Naive B cell (primary cell): ENCODE data around the gene PACSIN2. TPM values are rescaled to one million over a fixed set of nuclear protein-coding genes. Genes with fewer than 3 reads are reported as not detected.
A peak's percentile ranks its signal among the peaks of the same experiment; 100 is the strongest.
"Not testable (repeated sequence)": the region's sequence is repeated elsewhere in the genome, so short reads cannot be mapped to it uniquely, and the experiment has no call there.

Source experiments
- ATAC-seq, 2 donors: fragments of 150-1000 bp; cut with Tn5 transposase; 2 replicates each; pipeline ENCODE4 v1.10.0; 2021; ENCODE audit warnings: low read depth in 2 of 2, mild to moderate bottlenecking in 2 of 2, moderate library complexity in 2 of 2
- DNase-seq: peaks from one replicate; pipeline ENCODE4 v3.0.0; 2022
- H3K27ac Mint-ChIP-seq, 6 donors: one replicate each; pipeline ENCODE4 v1.8.0; 2020 to 2022; ENCODE audit warnings: mild to moderate bottlenecking in 6 of 6, mixed read lengths in 6 of 6, moderate library complexity in 5 of 6, inconsistent platforms in 2 of 6
- H3K27me3 Mint-ChIP-seq, 3 donors: one replicate each; pipeline ENCODE4 v1.8.0; 2021 to 2022; ENCODE audit warnings: mixed read lengths in 3 of 3, mild to moderate bottlenecking in 1 of 3
- H3K36me3 Mint-ChIP-seq, 2 donors: one replicate each; pipeline ENCODE4 v1.8.0; 2020 to 2022; ENCODE audit warnings: mixed read lengths in 2 of 2, inconsistent platforms in 1 of 2, mild to moderate bottlenecking in 1 of 2
- H3K4me1 Mint-ChIP-seq, 3 donors: one replicate each; pipeline ENCODE4 v1.8.0; 2020 to 2022; ENCODE audit warnings: mixed read lengths in 3 of 3, inconsistent platforms in 1 of 3, mild to moderate bottlenecking in 1 of 3, moderate library complexity in 1 of 3
- H3K4me3 Mint-ChIP-seq, 8 donors: one replicate each; pipeline ENCODE4 v1.8.0; 2020 to 2022; ENCODE audit warnings: mild to moderate bottlenecking in 8 of 8, mixed read lengths in 8 of 8, moderate library complexity in 8 of 8, inconsistent platforms in 2 of 8
- H3K9me3 Mint-ChIP-seq, 7 donors: one replicate each; pipeline ENCODE4 v1.8.0; 2020 to 2022; ENCODE audit warnings: mixed read lengths in 7 of 7, mild to moderate bottlenecking in 5 of 7, inconsistent platforms in 2 of 7, moderate library complexity in 1 of 7
- polyA plus RNA-seq, 6 donors: library from polyadenylated mRNA; unstranded; fragments of 300-500 nt; fragmentation: Illumina TruSeq; gene quantifications; one replicate each; pipeline ENCODE4 v1.2.3, GENCODE V29; 2021; ENCODE audit warnings: low read depth in 6 of 6

Gene PACSIN2
- polyA plus RNA-seq, 6 donors from 2014 or later, result 30.9 to 43.4 (median 37.3) TPM

- peaks cover 41 to 57% (median 46%) of the 10 kb centered on the region in 3 donors for H3K4me1 Mint-ChIP-seq
- no peak for ATAC-seq
- H3K4me3 Mint-ChIP-seq, result no peak overlapping the region
- H3K27me3 Mint-ChIP-seq, result no peaks in the 10 kb centered on the region
- no peak for DNase-seq
- peaks cover 8 to 13% of the 10 kb centered on the region in 2 donors for H3K36me3 Mint-ChIP-seq
- H3K27ac Mint-ChIP-seq, result peak overlapping the region in 3 of 6 donors; percentile 28 to 58 (median 33)
- peaks cover 0 to 4% (median 0%) of the 10 kb centered on the region in 7 donors for H3K9me3 Mint-ChIP-seq
Measured at GRCh38 chr22:42955087-42955635, 59.8 kb downstream of the PACSIN2 start.

GRCh38 chr22:42953751-42954150, 61.2 kb downstream of the PACSIN2 start:
- peak overlapping the region in 2 of 6 donors; percentile 28 to 93 for H3K27ac Mint-ChIP-seq
- H3K4me1 Mint-ChIP-seq, result peaks cover 32 to 50% (median 37%) of the 10 kb centered on the region in 3 donors
- H3K9me3 Mint-ChIP-seq, DNase-seq, H3K4me3 Mint-ChIP-seq, H3K27me3 Mint-ChIP-seq, ATAC-seq: not testable (repeated sequence)
- peaks cover 8 to 12% of the 10 kb centered on the region in 2 donors for H3K36me3 Mint-ChIP-seq

- Mint-ChIP-seq H3K36me3 (peaks cover 14 to 16% of the 10 kb centered on the region in 2 donors), H3K27ac (peak overlapping the region in 3 of 6 donors; percentile 44 to 85 (median 56)), H3K4me3 (no peak overlapping the region), H3K27me3 (no peaks in the 10 kb centered on the region), H3K9me3 (peaks cover 0 to 4% (median 0%) of the 10 kb centered on the region in 7 donors), H3K4me1 (peaks cover 46 to 52% (median 50%) of the 10 kb centered on the region in 3 donors)
- no peak for DNase-seq
- ATAC-seq, result no peak
Measured at GRCh38 chr22:42951093-42951710, 63.7 kb downstream of the PACSIN2 start.

- no peak overlapping the region for H3K27ac Mint-ChIP-seq
- no peaks in the 10 kb centered on the region for H3K27me3 Mint-ChIP-seq
- ATAC-seq, result no peak
- no peak for DNase-seq
- H3K4me3 Mint-ChIP-seq, result no peak overlapping the region
- no peaks in the 10 kb centered on the region for H3K9me3 Mint-ChIP-seq
- H3K36me3 Mint-ChIP-seq, result peaks cover 10 to 11% of the 10 kb centered on the region in 2 donors
- H3K4me1 Mint-ChIP-seq, result peaks cover 54 to 56% (median 56%) of the 10 kb centered on the region in 3 donors
Measured at GRCh38 chr22:42950281-42950680, 64.7 kb downstream of the PACSIN2 start.

DNA sequence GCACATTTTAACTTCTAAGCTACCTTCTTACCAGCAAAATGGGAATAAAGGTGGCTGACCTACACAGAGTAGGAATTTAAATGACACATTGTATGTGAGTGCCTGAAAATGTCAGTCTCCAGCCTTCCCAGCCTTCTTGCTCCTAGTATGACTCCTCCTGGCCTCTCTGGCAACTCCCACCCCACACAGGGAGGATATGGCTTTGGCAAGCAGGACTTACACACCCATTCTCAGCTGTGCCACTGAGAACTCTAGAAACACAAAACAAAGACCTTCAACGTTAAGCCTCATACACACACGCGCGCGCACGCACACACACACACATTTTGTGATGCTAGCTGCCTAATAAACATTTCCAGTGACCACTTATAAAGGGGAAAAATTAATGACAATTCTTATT, 65.8 kb downstream of the PACSIN2 start:
- peaks cover 7 to 11% of the 10 kb centered on the region in 2 donors for H3K36me3 Mint-ChIP-seq
- H3K27ac Mint-ChIP-seq, result peak overlapping the region in 2 of 6 donors; percentile 46 to 67
- no peaks in the 10 kb centered on the region for H3K9me3 Mint-ChIP-seq
- no peak for ATAC-seq
- DNase-seq, result no peak
- H3K4me3 Mint-ChIP-seq, result peak overlapping the region in 1 of 8 donors; percentile 48
- H3K4me1 Mint-ChIP-seq, result peaks cover 50 to 55% (median 54%) of the 10 kb centered on the region in 3 donors
- no peaks in the 10 kb centered on the region for H3K27me3 Mint-ChIP-seq

- DNase-seq (no peak), ATAC-seq (no peak)
- Mint-ChIP-seq H3K27ac (peak overlapping the region in 2 of 6 donors; percentile 39 to 44), H3K4me3 (no peak overlapping the region), H3K36me3 (peaks cover 7 to 11% of the 10 kb centered on the region in 2 donors), H3K27me3 (no peaks in the 10 kb centered on the region), H3K9me3 (no peaks in the 10 kb centered on the region), H3K4me1 (peaks cover 47 to 49% (median 48%) of the 10 kb centered on the region in 3 donors)
Measured at GRCh38 chr22:42948294-42948693, 66.7 kb downstream of the PACSIN2 start.

DNA sequence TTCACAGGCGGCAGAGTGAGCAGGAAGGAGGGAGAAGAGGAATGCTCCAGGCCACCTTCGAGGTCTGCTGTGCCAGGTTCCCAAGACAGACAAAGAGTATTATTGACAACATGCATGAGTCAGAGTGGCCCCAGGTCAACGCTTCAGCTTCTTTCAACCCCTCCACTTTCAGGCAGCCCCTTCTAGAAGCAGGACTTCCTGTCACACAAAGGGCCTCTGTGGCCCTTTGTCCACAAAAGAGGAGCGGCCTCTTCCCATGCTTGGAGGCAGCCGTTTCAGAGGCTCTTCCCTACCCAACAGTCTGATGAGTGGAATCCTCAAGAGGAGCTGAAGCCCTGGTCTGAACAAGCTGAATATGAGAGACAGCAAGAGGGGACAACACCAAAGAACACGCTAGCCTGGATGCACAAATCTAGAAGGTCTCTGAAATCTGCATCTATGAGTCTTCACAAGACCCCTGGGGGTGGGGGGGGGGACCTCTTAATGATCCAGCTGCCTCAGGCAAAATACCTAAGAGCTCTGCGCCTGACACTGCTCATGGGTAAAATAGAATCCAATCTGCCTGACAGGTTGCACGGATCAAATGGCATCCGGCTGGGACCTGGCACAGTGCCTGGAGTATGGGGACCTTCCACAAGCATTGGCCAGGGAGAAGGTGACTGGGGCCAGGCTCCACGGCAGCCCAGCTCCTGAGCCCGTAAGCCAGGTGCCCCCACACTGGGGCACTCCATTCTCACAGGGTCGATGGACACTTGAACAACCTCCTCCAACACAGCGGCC, 67.5 kb downstream of the PACSIN2 start:
- Mint-ChIP-seq H3K9me3 (no peaks in the 10 kb centered on the region), H3K4me3 (no peak overlapping the region), H3K36me3 (peaks cover 7 to 11% of the 10 kb centered on the region in 2 donors), H3K4me1 (peaks cover 40 to 48% (median 46%) of the 10 kb centered on the region in 3 donors), H3K27ac (peak overlapping the region in 5 of 6 donors; percentile 4 to 63 (median 32)), H3K27me3 (no peaks in the 10 kb centered on the region)
- DNase-seq, result no peak
- no peak for ATAC-seq

GRCh38 chr22:42946546-42947198, 68.3 kb downstream of the PACSIN2 start:
- H3K9me3 Mint-ChIP-seq, result no peaks in the 10 kb centered on the region
- ATAC-seq (no peak), DNase-seq (no peak)
- H3K27me3 Mint-ChIP-seq, result no peaks in the 10 kb centered on the region
- no peak overlapping the region for H3K4me3 Mint-ChIP-seq
- peak overlapping the region in 4 of 6 donors; percentile 4 to 91 (median 52) for H3K27ac Mint-ChIP-seq
- peaks cover 37 to 44% (median 41%) of the 10 kb centered on the region in 3 donors for H3K4me1 Mint-ChIP-seq
- peaks cover 7 to 11% of the 10 kb centered on the region in 2 donors for H3K36me3 Mint-ChIP-seq

- ATAC-seq (no peak), DNase-seq (no peak)
- peaks cover 38 to 43% (median 39%) of the 10 kb centered on the region in 3 donors for H3K4me1 Mint-ChIP-seq
- no peaks in the 10 kb centered on the region for H3K9me3 Mint-ChIP-seq
- H3K27ac Mint-ChIP-seq, result peak overlapping the region in 3 of 6 donors; percentile 14 to 63 (median 56)
- H3K4me3 Mint-ChIP-seq, result no peak overlapping the region
- no peaks in the 10 kb centered on the region for H3K27me3 Mint-ChIP-seq
- peaks cover 7 to 11% of the 10 kb centered on the region in 2 donors for H3K36me3 Mint-ChIP-seq
Measured at GRCh38 chr22:42945736-42946135, 69.2 kb downstream of the PACSIN2 start.

- H3K4me1 Mint-ChIP-seq, result peaks cover 42 to 44% (median 43%) of the 10 kb centered on the region in 3 donors
- no peak overlapping the region for H3K4me3 Mint-ChIP-seq
- H3K27ac Mint-ChIP-seq, result peak overlapping the region in 3 of 6 donors; percentile 55 to 63 (median 60)
- DNase-seq (no peak), ATAC-seq (no peak)
- H3K27me3 Mint-ChIP-seq, result no peaks in the 10 kb centered on the region
- peaks cover 7 to 11% of the 10 kb centered on the region in 2 donors for H3K36me3 Mint-ChIP-seq
- no peaks in the 10 kb centered on the region for H3K9me3 Mint-ChIP-seq
Measured at GRCh38 chr22:42945027-42945426, 69.9 kb downstream of the PACSIN2 start.

DNA sequence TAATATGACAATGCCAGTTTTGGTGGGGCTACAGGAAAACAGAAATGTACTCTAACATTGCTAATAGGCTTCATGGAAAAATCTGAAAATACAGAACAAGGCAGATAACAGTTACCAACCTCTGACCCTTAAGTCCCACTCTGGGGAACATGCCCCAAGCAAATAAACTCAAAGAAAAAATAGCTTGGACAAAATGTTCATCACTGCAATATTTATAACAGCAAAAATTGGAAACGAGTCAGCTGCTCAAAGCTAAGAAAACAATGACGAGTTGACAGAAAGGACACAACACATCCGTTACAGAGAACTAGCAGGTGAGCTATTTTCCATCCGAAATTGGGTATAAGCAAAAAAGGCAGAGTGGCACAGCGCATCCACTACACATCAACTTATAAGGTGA, 70.5 kb downstream of the PACSIN2 start:
- peak overlapping the region in 1 of 8 donors; percentile 33 for H3K4me3 Mint-ChIP-seq
- H3K27me3 Mint-ChIP-seq, result no peaks in the 10 kb centered on the region
- no peak for ATAC-seq
- no peak overlapping the region for H3K27ac Mint-ChIP-seq
- H3K4me1 Mint-ChIP-seq, result peaks cover 46 to 50% (median 48%) of the 10 kb centered on the region in 3 donors
- no peaks in the 10 kb centered on the region for H3K9me3 Mint-ChIP-seq
- H3K36me3 Mint-ChIP-seq, result peaks cover 7 to 11% of the 10 kb centered on the region in 2 donors
- DNase-seq, result no peak

DNA sequence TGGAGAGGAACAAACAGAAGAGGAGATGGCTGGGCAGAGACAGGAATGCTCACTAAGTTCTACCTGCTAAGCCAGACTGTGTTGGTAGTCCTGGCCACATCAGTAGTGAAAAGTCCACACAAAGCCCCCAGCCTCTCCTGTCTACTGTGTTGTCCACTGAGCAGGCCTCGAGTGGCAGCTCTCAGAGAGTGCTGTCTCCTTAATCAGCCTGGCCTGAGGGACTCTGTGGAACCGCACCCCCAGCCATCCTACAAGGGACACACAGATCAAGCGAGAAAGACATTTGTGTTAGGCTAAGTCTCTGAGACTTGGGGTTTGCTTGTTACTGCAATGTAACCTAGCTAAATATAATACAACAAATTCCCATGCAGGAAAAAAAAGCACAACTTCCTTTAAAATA, 71.0 kb downstream of the PACSIN2 start:
- Mint-ChIP-seq H3K27me3 (no peaks in the 10 kb centered on the region), H3K4me1 (peaks cover 42 to 50% (median 50%) of the 10 kb centered on the region in 3 donors), H3K27ac (peak overlapping the region in 3 of 6 donors; percentile 41 to 92 (median 62)), H3K4me3 (no peak overlapping the region), H3K36me3 (peaks cover 7 to 11% of the 10 kb centered on the region in 2 donors), H3K9me3 (no peaks in the 10 kb centered on the region)
- DNase-seq (no peak), ATAC-seq (no peak)

DNA sequence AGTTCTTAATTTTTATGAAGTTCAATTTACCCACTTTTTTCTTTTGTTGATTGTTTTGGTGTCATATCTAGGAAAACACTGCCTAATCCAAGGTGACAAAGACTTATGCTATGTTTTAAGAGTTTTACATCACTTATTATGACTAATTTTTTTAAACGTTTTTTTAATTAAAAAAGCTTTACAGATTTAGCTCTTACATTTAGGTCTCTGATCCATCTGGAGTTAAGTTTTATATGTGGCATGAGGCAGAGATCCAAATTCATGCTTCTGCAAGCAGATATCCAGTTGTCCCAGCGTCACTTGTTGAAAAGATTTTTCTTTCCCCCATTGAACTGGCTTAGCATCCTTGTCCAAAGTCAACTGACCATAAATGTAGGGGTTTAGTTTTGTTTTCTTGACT, 72.6 kb downstream of the PACSIN2 start:
- H3K4me1 Mint-ChIP-seq, result peaks cover 51 to 54% (median 51%) of the 10 kb centered on the region in 3 donors
- no peak overlapping the region for H3K4me3 Mint-ChIP-seq
- H3K36me3 Mint-ChIP-seq, result peaks cover 7 to 11% of the 10 kb centered on the region in 2 donors
- DNase-seq, result no peak
- ATAC-seq, result no peak
- H3K27ac Mint-ChIP-seq, result peak overlapping the region in 1 of 6 donors; percentile 91
- H3K27me3 Mint-ChIP-seq, result no peaks in the 10 kb centered on the region
- H3K9me3 Mint-ChIP-seq, result no peaks in the 10 kb centered on the region
